Keratinocyte (primary cell): ENCODE data around the gene SLC36A2.

ENCODE experiments used
- EZH2 ChIP-seq: IDR thresholded peaks from one replicate; pipeline ENCODE4 v1.6.1; 2012; ENCODE audit warnings: inconsistent platforms, mild to moderate bottlenecking, low read length, moderate library complexity
- TF ChIP-seq, protein P1 (sequence below), 3 experiments: IDR thresholded peaks in 1 of 3; conservative IDR thresholded peaks in 1 of 3; optimal IDR thresholded peaks in 1 of 3; 2 replicates in 2 of 3; 3 replicates in 1 of 3; pipeline versions ENCODE3 to v1.5.1; 2011; ENCODE audit warnings: low read length in 3 of 3, mild to moderate bottlenecking in 3 of 3, moderate library complexity in 2 of 3, control low read depth in 1 of 3, inconsistent platforms in 1 of 3; ENCODE audit not compliant: insufficient read depth in 2 of 3; ENCODE audit errors: extremely low read depth in 1 of 3

DNA sequence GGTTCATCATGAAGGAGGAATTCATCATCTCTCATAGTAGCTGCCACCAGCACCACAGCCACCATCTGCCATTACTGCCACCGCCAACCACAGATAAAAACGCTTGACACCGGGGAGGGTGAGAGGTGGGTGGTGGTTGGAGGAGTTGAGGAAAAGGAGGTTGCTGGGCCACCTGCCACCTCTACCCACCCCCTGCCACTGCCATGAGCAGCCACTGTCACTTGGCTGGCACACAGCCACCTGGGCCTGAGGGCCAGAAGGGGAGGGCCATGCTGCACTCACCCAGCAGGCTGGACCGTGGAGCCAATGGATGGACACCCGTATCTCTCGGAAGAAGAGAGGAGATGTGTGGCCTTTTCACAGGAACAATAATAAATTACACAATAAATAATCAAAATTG, 31.3 kb upstream of the SLC36A2 start:
- TF ChIP-seq, protein P1, sequence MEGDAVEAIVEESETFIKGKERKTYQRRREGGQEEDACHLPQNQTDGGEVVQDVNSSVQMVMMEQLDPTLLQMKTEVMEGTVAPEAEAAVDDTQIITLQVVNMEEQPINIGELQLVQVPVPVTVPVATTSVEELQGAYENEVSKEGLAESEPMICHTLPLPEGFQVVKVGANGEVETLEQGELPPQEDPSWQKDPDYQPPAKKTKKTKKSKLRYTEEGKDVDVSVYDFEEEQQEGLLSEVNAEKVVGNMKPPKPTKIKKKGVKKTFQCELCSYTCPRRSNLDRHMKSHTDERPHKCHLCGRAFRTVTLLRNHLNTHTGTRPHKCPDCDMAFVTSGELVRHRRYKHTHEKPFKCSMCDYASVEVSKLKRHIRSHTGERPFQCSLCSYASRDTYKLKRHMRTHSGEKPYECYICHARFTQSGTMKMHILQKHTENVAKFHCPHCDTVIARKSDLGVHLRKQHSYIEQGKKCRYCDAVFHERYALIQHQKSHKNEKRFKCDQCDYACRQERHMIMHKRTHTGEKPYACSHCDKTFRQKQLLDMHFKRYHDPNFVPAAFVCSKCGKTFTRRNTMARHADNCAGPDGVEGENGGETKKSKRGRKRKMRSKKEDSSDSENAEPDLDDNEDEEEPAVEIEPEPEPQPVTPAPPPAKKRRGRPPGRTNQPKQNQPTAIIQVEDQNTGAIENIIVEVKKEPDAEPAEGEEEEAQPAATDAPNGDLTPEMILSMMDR (optimal IDR thresholded peaks at IDR 0.05 in 1 of 3, IDR thresholded peaks at IDR 0.05 in 1 of 3, conservative IDR thresholded peaks at IDR 0.05 in 1 of 3; ENCODE audit: extremely low read depth in 1 of 3, insufficient read depth in 2 of 3, low read length in 3 of 3): no peak
- no peak for TF ChIP-seq EZH2
